GM21737 (cell line): Measurements from ENCODE around the gene UIMC1.
"Not testable (repeated sequence)": the region's sequence is repeated elsewhere in the genome, so short reads cannot be mapped to it uniquely, and the experiment has no call there.

Experiments
- ATAC-seq: cut with Tn5 transposase; IDR thresholded peaks from one replicate; pipeline ENCODE4 v1.9.1; 2021; ENCODE audit warnings: mild to moderate bottlenecking, moderate library complexity; ENCODE audit not compliant: unreplicated experiment

UIMC1 gene

DNA sequence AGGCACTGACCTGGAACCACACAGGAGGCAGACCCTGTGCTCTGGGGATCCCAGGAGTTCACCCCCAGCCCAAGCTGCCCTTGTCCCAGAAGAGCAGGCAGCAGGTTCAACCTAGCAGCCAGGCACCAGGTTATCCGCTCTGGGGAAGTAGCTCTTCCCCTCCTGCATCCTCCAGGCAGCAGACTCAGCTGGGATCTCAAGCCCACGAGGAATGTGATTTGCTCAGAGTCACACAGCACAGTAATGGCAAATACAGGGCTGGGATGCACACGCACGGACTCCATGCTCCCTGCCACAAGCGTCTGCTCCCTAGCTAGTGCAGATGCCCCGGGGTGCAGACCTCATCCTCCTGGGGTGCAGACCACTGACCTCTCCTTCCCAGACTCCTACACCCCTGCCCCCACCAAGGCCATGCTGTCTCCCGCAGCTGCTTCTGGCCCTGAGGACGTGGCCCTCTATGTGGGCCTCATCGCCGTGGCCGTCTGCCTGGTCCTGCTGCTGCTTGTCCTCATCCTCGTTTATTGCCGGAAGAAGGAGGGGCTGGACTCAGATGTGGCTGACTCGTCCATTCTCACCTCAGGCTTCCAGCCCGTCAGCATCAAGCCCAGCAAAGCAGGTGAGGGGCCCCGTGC is 132.9 kb downstream of the UIMC1 start:
- no peak for ATAC-seq

DNA sequence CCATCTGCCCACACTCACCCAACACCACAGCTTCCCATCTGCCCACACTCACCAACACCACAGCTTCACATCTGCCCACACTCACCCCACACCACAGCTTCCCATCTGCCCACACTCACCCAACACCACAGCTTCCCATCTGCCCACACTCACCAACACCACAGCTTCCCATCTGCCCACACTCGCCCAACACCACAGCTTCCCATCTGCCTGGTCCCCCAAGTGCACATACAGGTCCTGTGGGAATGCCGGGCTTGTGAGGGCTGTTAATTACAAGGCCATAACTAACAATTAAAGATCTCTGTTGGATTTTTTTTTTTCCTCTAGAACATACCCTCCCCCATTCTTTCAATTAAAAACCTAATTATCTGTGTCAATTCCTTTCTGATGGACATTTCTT is 133.6 kb downstream of the UIMC1 start:
- ATAC-seq: not testable (repeated sequence)

- not testable (repeated sequence) for ATAC-seq
Observed at GRCh38 chr5:176872586-176872985, 134.0 kb downstream of the UIMC1 start.

GRCh38 chr5:176870644-176871043 is 135.9 kb downstream of the UIMC1 start:
- not testable (repeated sequence) for ATAC-seq

- no peak for ATAC-seq
Observed at GRCh38 chr5:176870110-176870591, 136.4 kb downstream of the UIMC1 start.

DNA sequence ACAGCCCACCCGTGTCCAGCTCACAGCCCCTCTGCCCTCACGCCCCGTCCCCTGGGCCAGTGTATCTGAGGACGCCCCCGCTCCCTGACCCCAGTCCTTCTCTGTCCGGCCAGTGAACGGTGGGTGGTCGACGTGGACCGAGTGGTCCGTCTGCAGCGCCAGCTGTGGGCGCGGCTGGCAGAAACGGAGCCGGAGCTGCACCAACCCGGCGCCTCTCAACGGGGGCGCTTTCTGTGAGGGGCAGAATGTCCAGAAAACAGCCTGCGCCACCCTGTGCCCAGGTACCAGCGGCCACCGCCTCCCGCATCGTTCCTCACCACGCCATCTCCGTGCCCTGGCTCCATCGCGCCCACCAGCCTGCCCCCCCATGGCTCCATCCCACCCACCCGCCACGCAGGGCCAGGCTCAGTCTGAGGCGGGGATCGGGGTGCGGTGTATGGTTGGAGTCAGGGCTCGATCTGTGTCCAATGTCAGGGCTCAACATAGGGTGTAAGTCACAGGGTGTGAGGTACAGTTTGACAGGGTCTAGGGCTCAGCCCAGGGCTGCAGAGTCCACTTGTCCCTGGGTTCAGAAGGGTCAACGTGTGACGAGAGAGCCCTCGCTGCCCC is 137.0 kb downstream of the UIMC1 start:
- ATAC-seq: no peak

DNA sequence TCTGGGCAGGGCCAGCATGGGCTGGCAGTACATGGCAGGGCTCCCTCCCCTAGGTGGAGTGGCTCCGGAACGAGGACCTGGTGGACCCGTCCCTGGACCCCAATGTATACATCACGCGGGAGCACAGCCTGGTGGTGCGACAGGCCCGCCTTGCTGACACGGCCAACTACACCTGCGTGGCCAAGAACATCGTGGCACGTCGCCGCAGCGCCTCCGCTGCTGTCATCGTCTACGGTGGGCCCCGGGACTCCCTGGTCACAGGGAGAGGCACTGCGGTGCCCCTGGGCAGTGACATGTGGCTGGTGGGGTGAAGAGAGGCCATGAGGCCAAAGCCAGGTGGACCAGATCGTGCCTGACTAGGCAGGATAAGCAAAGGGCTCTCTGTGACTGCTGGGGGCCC is 137.8 kb downstream of the UIMC1 start:
- no peak for ATAC-seq

- no peak for ATAC-seq
Observed at GRCh38 chr5:176868126-176868525, 138.5 kb downstream of the UIMC1 start.

DNA sequence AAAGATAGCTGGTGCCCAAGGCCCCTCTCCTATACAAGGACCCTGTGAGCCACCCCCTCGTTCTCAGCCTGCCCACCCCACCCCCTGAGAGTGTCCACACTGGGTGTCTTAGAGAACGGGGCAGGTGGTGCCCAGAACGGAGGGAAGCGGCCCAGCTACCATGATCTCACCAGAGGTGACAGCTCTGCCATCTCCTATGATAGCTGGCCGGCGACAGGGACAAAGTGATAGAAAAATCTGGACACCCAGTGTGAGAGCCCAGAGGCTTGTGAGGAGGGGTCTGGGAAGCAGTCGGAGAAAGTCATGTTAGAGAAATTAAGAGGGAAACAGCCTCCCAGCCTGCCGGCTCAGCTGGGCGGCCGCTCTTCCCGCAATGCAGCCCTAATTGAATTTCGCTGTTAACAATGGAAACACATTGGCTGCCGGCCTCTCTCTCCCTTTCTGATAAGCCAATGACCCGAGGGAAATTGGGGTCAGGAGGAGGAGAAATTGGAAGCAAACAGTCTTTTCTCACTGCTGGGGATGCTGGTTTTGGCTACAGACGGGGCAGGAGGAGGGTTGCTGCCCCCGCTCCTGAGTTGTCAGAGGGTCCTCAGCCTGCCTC is 139.8 kb downstream of the UIMC1 start:
- ATAC-seq: no peak

- ATAC-seq: no peak
Observed at GRCh38 chr5:176865964-176866363, 140.6 kb downstream of the UIMC1 start.

- no peak for ATAC-seq
Observed at GRCh38 chr5:176864755-176865154, 141.8 kb downstream of the UIMC1 start.

- ATAC-seq: no peak
Observed at GRCh38 chr5:176863765-176864098, 142.8 kb downstream of the UIMC1 start.

- no peak for ATAC-seq
Observed at GRCh38 chr5:176863041-176863764, 143.4 kb downstream of the UIMC1 start.

- no peak for ATAC-seq
Observed at GRCh38 chr5:176862330-176862995, 144.1 kb downstream of the UIMC1 start.

GRCh38 chr5:176861276-176861675 is 145.3 kb downstream of the UIMC1 start:
- no peak for ATAC-seq

DNA sequence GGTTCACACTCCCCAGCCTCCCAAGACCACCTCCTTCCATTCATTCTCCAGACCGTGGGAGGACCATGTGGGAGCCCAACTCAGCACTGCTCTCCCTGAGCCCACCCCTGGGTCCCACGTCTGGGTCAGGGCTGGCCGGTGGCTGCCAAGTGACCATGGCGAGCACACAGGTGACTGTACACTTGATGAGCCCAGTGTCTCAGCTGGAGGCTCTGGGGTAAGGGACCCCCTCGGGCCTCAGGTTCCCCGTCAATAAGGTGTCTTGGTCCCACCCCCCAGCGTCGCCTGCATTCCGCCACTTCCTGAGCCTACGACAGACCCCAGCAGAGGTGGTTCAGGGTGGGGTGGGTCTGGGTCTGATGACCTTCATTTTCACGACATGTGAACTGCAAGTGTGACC is 146.2 kb downstream of the UIMC1 start:
- ATAC-seq: no peak

- ATAC-seq: no peak
Observed at GRCh38 chr5:176859916-176860315, 146.7 kb downstream of the UIMC1 start.

DNA sequence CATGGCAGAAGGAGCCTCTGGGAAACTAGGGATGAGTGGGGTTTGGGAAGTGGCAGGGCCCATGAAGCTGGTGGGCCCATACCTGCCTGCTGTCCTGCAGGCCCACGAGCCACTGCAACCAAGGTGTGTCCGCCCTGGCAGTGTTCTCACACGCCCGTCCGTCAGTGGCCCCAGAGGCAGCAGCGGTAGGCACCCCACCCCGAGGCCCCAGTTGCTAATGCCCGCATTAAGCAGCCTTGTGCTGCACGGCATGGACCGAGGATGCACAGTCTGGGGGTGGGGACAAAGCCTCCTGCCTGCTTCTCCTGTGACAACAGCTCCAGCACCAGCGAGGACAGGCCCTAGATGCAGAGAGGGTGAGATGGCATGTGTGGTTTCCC is 148.7 kb downstream of the UIMC1 start:
- ATAC-seq: no peak

GRCh38 chr5:176857216-176857893 is 149.2 kb downstream of the UIMC1 start:
- no peak for ATAC-seq

DNA sequence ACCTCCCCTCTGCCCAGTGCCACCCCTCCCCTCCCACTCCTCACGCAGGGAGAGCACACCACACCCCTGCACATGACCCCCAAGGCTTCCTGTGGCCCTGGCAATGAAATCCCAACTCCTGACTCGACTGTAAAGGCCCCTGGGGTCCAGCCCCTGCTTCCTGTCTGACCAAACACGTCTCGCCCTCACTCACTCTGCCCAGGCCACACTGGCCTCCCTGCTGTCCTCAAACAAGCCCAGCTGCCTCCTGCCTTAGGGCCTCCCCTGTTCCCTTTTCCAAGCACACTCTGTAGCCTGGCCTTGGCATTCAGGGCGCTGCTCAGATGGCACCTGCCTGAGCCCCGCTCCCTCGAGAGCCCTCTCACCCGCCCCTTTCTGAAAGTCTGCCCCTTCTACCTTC is 149.8 kb downstream of the UIMC1 start:
- ATAC-seq: no peak

DNA sequence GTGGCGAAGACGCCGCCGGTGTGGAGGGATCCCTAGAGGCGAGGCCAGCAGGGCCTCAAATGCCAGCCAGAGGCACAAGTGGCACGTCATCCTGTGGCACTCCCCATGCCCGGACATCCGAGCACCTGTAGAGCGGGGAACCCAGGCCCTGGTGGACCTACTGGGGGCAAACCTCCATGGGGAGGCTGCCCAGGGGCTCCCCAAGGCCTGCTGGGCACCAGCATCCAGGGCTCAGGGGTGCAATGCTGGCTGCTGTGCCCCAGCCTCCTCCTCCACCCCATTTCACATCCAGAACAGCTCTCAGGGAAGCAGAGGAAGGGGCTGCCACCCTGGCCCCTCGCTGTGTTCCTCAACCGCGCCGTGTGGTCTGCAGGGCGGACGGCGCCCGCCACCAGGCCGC is 151.0 kb downstream of the UIMC1 start:
- ATAC-seq: no peak
